AG04449 (cell line): ENCODE measurements around the gene SLX9.
A peak's percentile ranks its signal among the peaks of the same experiment; 100 is the strongest.
"Not testable (repeated sequence)": the region's sequence is repeated elsewhere in the genome, so short reads cannot be mapped to it uniquely, and the experiment has no call there.

ENCODE experiments used
- CTCF ChIA-PET: fragments of 350-600 bp; formaldehyde crosslinking; extraction: SDS; loops from one replicate; lab custom pipeline; 2021; ENCODE audit warnings: antibody characterized with exemption; lab: Yijun Ruan, JAX
- POLR2A ChIA-PET: fragments of 400-600, 350-600 bp; formaldehyde crosslinking; extraction: SDS; loops from one replicate; lab custom pipeline; 2020; ENCODE audit warnings: antibody characterized with exemption, inconsistent platforms; lab: Yijun Ruan, JAX
- DNase-seq: peaks from one replicate; pipeline ENCODE4 v3.0.0-alpha.2; 2010; ENCODE audit warnings: low read depth, low spot score
- H3K4me3 ChIP-seq: 2 replicates; pipeline ENCODE4 v1.5.1; 2011; ENCODE audit warnings: low read depth, mild to moderate bottlenecking, control low read depth, low read length
- CTCF ChIP-seq: IDR thresholded peaks from one replicate; pipeline ENCODE4 v1.5.1; 2011; ENCODE audit warnings: mild to moderate bottlenecking, moderate library complexity, low read length, control low read depth, inconsistent platforms; ENCODE audit not compliant: insufficient read depth; ENCODE audit errors: missing control alignments

The SLX9 gene

GRCh38 chr21:44924606-44925377 is 15.0 kb upstream of the SLX9 start:
- no peak for TF ChIP-seq CTCF
- H3K4me3 ChIP-seq = no peak overlapping the region
- ChIA-PET POLR2A (no interaction called here), CTCF (no interaction called here)
- no peak for DNase-seq

GRCh38 chr21:44925378-44925755 is 14.5 kb upstream of the SLX9 start:
- ChIA-PET CTCF (interaction anchor here (5.0 kb wide), 1 partner anchor 212 kb away, joined by 30 read pairs; no protein-coding TSS in a partner anchor), POLR2A (no interaction called here)
- no peak overlapping the region for H3K4me3 ChIP-seq
- TF ChIP-seq CTCF = no peak
- no peak for DNase-seq

GRCh38 chr21:44926331-44927101 is 13.3 kb upstream of the SLX9 start:
- DNase-seq = no peak
- CTCF ChIA-PET = interaction anchor here (0.8 to 5.0 kb wide), 9 partner anchors 19 to 416 kb away, joined by 3 to 30 read pairs (median 4); partner anchors contain the start of genes PTTG1IP and UBE2G2
- POLR2A ChIA-PET = interaction anchor here (1.4 to 2.1 kb wide), 2 partner anchors 53 to 125 kb away, joined by 3 to 12 read pairs; partner anchors contain the start of genes PTTG1IP and UBE2G2
- H3K4me3 ChIP-seq = no peak overlapping the region
- no peak for TF ChIP-seq CTCF

GRCh38 chr21:44927259-44927586 is 12.6 kb upstream of the SLX9 start:
- CTCF ChIA-PET = interaction anchor here (1.1 to 5.0 kb wide), 7 partner anchors 20 to 210 kb away, joined by 3 to 30 read pairs (median 7); partner anchors contain the start of genes PTTG1IP and UBE2G2
- POLR2A ChIA-PET = interaction anchor here (0.8 to 2.1 kb wide), 3 partner anchors 54 to 126 kb away, joined by 3 to 12 read pairs (median 5); partner anchors contain the start of genes PTTG1IP and UBE2G2
- H3K4me3 ChIP-seq = no peak overlapping the region
- no peak for TF ChIP-seq CTCF
- DNase-seq = no peak

- ChIA-PET CTCF (interaction anchor here (1.0 to 5.0 kb wide), 9 partner anchors 20 to 210 kb away, joined by 3 to 30 read pairs (median 4); partner anchors contain the start of genes PTTG1IP and UBE2G2), POLR2A (interaction anchor here (0.8 to 2.1 kb wide), 4 partner anchors 54 to 126 kb away, joined by 3 to 12 read pairs (median 6); partner anchors contain the start of genes PTTG1IP and UBE2G2)
- DNase-seq = no peak
- no peak overlapping the region; the same call in 1 of the 2 replicates for H3K4me3 ChIP-seq
- TF ChIP-seq CTCF = peak; percentile 18
Observed at GRCh38 chr21:44927587-44928461, 12.0 kb upstream of the SLX9 start.

- DNase-seq, H3K4me3 ChIP-seq: not testable (repeated sequence)
- ChIA-PET CTCF (interaction anchor here (1.0 to 5.0 kb wide), 8 partner anchors 21 to 209 kb away, joined by 3 to 30 read pairs (median 6); partner anchors contain the start of gene UBE2G2), POLR2A (interaction anchor here (0.8 to 2.1 kb wide), 4 partner anchors 34 to 127 kb away, joined by 5 to 12 read pairs (median 7); partner anchors contain the start of genes PTTG1IP and UBE2G2)
Observed at GRCh38 chr21:44928500-44929241, 11.2 kb upstream of the SLX9 start.
